ENCODE results near the gene CEP97.

Gene CEP97

DNA sequence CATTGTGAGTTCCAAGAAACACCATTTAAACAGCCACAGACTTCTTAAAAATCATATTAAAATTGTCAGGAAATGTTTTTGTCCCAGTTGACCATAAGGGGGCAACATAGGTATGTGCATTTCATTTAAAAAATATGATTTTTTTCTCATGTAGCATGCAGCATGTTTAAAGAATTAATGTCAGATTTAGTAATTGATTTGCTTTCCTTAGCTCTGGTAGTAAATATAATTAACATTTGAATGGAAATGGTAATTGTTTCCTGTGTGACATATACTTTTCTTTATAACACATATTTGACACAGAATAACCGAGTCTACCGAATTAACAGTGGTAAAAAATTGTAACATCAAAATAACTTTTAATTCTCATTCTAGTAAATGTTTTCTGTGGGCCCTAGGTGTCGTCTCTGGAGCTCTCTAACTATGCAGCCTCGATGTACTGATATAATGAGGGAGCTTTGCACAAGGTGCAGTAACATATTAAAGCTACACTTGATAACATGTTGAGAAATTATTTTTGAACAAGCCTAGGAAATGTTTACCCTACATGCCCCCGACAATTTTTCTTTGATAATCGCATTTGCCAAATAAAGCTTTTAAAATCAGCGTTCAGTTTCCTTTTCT lies 89.5 kb downstream of the CEP97 start:
- no peak for DNase-seq

DNA sequence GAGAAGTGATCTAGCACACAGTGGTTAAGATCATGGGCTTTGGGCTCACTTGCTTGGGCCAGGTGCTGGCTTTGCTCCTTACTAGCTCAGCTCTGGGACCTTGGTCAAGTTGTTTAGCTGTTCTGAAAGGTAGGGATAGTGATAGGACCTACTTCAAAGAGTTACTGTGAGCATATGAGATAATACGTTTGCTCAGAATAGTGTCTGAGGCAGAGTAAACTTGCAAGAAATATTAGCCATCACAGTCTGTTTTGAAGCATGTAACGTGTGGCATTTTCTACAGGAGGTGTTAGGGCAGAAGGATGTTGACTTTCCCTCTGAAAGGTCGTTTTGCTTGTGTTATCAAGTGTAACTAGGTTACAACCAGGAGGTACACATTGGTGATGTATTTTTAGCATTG lies 90.4 kb downstream of the CEP97 start:
- no peak for DNase-seq

DNA sequence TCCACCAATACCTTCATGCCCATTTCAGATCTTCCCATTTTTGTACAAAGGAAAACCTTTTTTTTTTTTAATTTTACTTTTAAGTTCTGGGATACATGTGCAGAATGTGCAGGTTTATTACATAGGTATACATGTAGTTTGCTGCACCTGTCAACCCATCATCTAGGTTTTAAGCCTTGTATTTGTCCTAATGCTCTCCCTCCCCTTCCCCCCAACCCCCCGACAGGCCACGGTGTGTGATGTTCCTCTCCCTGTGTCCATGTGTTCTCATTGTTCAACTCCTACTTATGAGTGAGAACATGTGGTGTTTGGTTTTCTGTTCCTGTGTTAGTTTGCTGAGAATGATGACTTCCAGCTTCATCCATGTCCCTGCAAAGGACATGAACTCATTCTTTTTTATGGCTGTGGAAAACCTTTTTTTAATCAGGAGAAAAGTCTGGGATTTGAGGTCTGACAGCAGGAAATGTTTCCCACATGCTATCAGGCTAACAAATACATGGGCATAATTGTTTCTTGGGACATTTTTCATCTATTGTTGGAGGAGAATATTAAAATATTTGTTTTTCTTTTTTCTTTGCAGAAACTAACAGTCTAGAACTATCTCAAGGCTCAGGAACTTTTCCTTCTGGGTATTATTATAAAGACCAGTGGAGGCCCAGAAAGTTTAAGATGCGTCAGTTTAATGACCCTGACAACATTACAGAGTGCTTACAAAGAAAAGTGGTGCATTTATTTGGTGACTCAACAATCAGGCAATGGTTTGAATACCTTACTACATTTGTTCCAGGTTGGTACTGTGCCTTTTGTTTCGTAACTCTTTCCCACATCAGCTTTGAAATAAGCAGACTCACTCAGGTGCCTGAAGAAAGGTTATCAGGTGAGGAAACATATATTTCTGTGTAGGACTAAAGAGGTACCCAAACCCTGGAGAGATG lies 92.1 kb downstream of the CEP97 start:
- DNase-seq: no peak

DNA sequence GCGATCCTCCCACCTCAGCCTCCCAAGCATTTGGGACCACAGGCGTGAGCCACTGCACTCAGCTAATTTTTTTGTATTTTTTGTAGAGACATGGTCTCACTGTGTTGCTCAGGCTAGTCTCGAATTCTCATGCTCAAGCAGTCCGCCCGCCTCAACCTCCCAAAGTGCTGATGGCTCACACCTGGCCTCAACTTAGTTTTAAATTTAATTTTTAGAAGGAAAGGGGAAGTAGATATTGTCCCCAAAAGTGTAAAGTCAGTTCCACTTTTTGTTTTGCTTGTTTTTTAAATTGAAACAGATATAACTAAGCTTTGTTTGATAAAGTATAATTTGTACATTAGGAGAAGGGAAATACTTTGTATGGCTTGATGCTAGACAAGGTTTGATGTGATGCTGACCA lies 93.6 kb downstream of the CEP97 start:
- DNase-seq: no peak

DNA sequence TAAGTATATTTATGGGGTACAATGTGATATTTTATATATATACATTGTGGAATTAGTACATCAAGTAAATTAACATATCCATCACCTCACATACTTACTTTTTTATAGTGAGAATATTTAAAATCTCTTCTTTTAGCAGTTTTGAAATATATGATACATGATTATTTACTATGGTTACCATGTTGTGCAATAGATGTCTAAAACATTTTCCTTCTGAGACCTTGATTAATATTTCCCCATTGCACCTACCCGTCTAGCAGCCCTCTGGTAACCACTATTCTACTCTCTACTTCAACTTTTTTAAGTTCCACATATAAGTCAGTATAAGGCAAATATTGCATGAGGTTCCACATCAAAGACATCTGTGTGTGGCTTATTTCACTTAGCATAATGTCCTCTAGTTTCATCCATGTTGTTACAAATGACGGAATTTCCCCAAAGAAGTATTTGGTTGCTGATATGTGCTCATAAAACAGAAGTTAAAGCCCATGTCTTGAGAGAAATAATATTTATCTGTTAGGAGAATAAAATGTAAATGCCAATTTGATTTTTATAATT lies 95.3 kb downstream of the CEP97 start:
- no peak for DNase-seq

Measured in right kidney (tissue), 1 donor.